SK-N-SH (cell line): ENCODE results near the gene CATSPERD. TPM values are rescaled to one million over a fixed set of nuclear protein-coding genes. Genes with fewer than 3 reads are reported as not detected.

ENCODE experiments used
- CTCF ChIA-PET: fragments of 300-600, 350-600 bp; formaldehyde crosslinking; extraction: SDS; loops from one replicate; lab custom pipeline; 2021; lab: Yijun Ruan, JAX
- POLR2A ChIA-PET: fragments of 350-600 bp; sonication (Branson Sonifier 250); formaldehyde crosslinking; extraction: SDS; loops from one replicate; lab custom pipeline; 2020; ENCODE audit warnings: antibody characterized with exemption, inconsistent platforms; lab: Yijun Ruan, JAX
- DNase-seq: peaks from one replicate; pipeline ENCODE4 v3.0.0; 2012
- H2AFZ ChIP-seq: fragments of 200-600 bp; sonication (generic); 2 replicates; pipeline ENCODE4 v1.8.1; 2016; ENCODE audit warnings: antibody characterized with exemption, mild to moderate bottlenecking, low read depth
- H3F3A ChIP-seq: fragments of 200-600 bp; sonication (generic); replicated peaks from 2 replicates; pipeline ENCODE3; 2016; ENCODE audit warnings: antibody characterized with exemption, mild to moderate bottlenecking; ENCODE audit not compliant: insufficient read depth
- H3K27ac ChIP-seq, 2 experiments: fragments of 200-500 bp in 1 of 2; fragments of 200-600 bp in 1 of 2; sonication (Bioruptor generic) in 1 of 2; sonication (generic), shearing (Covaris generic) in 1 of 2; 2 replicates each; pipeline versions ENCODE4 v1.5.1 to v1.6.1; 2014 to 2016; ENCODE audit warnings: low read depth in 2 of 2, inconsistent platforms in 1 of 2, low read length in 1 of 2, mild to moderate bottlenecking in 1 of 2, mixed read lengths in 1 of 2
- H3K27me3 ChIP-seq: fragments of 200-600 bp; sonication (generic), shearing (Covaris generic); 2 replicates; pipeline ENCODE4 v1.6.1; 2016; ENCODE audit warnings: mixed run types; ENCODE audit not compliant: insufficient read depth
- H3K36me3 ChIP-seq, 2 experiments: fragments of 200-500 bp in 1 of 2; fragments of 200-600 bp in 1 of 2; sonication (Bioruptor generic) in 1 of 2; sonication (generic) in 1 of 2; replicated peaks in 1 of 2; 2 replicates each; pipeline versions ENCODE3 to v1.5.1; 2014 to 2016; ENCODE audit warnings: low read length in 1 of 2, mild to moderate bottlenecking in 1 of 2; ENCODE audit not compliant: insufficient read depth in 2 of 2, control insufficient read depth in 1 of 2
- H3K4me1 ChIP-seq, 2 experiments: fragments of 200-500 bp in 1 of 2; fragments of 200-600 bp in 1 of 2; sonication (Bioruptor generic) in 1 of 2; sonication (generic), shearing (Covaris generic) in 1 of 2; 2 replicates each; pipeline versions ENCODE4 v1.5.1 to v1.6.1; 2014 to 2016; ENCODE audit warnings: low read depth in 1 of 2, low read length in 1 of 2, mixed run types in 1 of 2; ENCODE audit not compliant: insufficient read depth in 2 of 2, control insufficient read depth in 1 of 2
- H3K4me2 ChIP-seq: fragments of 200-600 bp; sonication (generic), shearing (Covaris generic); 2 replicates; pipeline ENCODE4 v1.6.1; 2017; ENCODE audit warnings: mixed run types
- H3K4me3 ChIP-seq, 2 experiments: fragments of 200-500 bp in 1 of 2; fragments of 200-600 bp in 1 of 2; sonication (Bioruptor generic) in 1 of 2; sonication (generic), shearing (Covaris generic) in 1 of 2; 2 replicates each; pipeline versions ENCODE4 v1.5.1 to v1.8.1; 2014 to 2016; ENCODE audit warnings: low read depth in 2 of 2, inconsistent platforms in 1 of 2, low read length in 1 of 2, mild to moderate bottlenecking in 1 of 2, mixed read lengths in 1 of 2, moderate library complexity in 1 of 2
- H3K79me2 ChIP-seq: fragments of 200-600 bp; sonication (generic); 2 replicates; pipeline ENCODE4 v1.8.1; 2017; ENCODE audit warnings: mild to moderate bottlenecking; ENCODE audit not compliant: insufficient read depth
- H3K9ac ChIP-seq: fragments of 200-600 bp; sonication (generic); 2 replicates; pipeline ENCODE4 v1.6.1; 2017; ENCODE audit warnings: mixed run types
- H3K9me2 ChIP-seq: fragments of 200-600 bp; sonication (generic); 2 replicates; pipeline ENCODE4 v1.6.1; 2017; ENCODE audit warnings: mixed run types
- H3K9me3 ChIP-seq: fragments of 200-600 bp; sonication (generic); 2 replicates; pipeline ENCODE4 v1.6.1; 2017; ENCODE audit warnings: mixed run types, mild to moderate bottlenecking, moderate library complexity
- H4K20me1 ChIP-seq: fragments of 200-600 bp; sonication (generic); 2 replicates; pipeline ENCODE4 v1.6.1; 2017; ENCODE audit warnings: mild to moderate bottlenecking, mixed run types; ENCODE audit not compliant: insufficient read depth
- CHD2 ChIP-seq: fragments of 150-350 bp; IDR thresholded peaks from 2 replicates; pipeline ENCODE4 v1.6.1; 2018; ENCODE audit warnings: low read length; ENCODE audit not compliant: partially characterized antibody
- EZH2phosphoT487 ChIP-seq: fragments of 200-600 bp; sonication (generic); IDR thresholded peaks from 2 replicates; pipeline ENCODE4 v1.6.1; 2017; ENCODE audit warnings: low read depth, mixed run types, mild to moderate bottlenecking, antibody characterized with exemption, moderate library complexity, borderline replicate concordance
- FOXJ3 ChIP-seq: sonication (generic); formaldehyde crosslinking; IDR thresholded peaks from 2 replicates; pipeline ENCODE4 v1.5.1; 2020; ENCODE audit warnings: mild to moderate bottlenecking, missing genetic modification reagents
- FOXM1 ChIP-seq: IDR thresholded peaks from 2 replicates; pipeline ENCODE4 v1.4.0; 2012; ENCODE audit warnings: low read depth, mild to moderate bottlenecking
- GATA2 ChIP-seq: sonication (generic); formaldehyde crosslinking; IDR thresholded peaks from 2 replicates; pipeline ENCODE4 v1.5.0; 2020; ENCODE audit warnings: mild to moderate bottlenecking, missing genetic modification reagents
- MEF2A ChIP-seq: IDR thresholded peaks from 2 replicates; pipeline ENCODE4 v1.4.0; 2012; ENCODE audit warnings: low read depth, borderline replicate concordance
- MXI1 ChIP-seq: IDR thresholded peaks from 2 replicates; pipeline ENCODE4 v1.6.1; 2012; ENCODE audit warnings: mild to moderate bottlenecking, low read depth, low read length, improper control_type of control experiment
- NFIC ChIP-seq: IDR thresholded peaks from 2 replicates; pipeline ENCODE4 v1.4.0; 2012; ENCODE audit warnings: borderline replicate concordance
- RAD21 ChIP-seq: IDR thresholded peaks from 2 replicates; pipeline ENCODE4 v1.6.1; 2012; ENCODE audit warnings: mild to moderate bottlenecking, low read length
- REST ChIP-seq: IDR thresholded peaks from 2 replicates; pipeline ENCODE4 v1.6.1; 2012; ENCODE audit warnings: mild to moderate bottlenecking, low read depth, low read length, moderate library complexity
- RFX5 ChIP-seq: IDR thresholded peaks from 2 replicates; pipeline ENCODE4 v1.6.1; 2012; ENCODE audit warnings: mild to moderate bottlenecking, improper control_type of control experiment, low read length
- SIN3A ChIP-seq: IDR thresholded peaks from 2 replicates; pipeline ENCODE4 v1.6.1; 2012; ENCODE audit warnings: low read depth, mild to moderate bottlenecking, low read length, moderate library complexity, borderline replicate concordance
- SMC3 ChIP-seq: IDR thresholded peaks from 2 replicates; pipeline ENCODE4 v1.6.1; 2012; ENCODE audit warnings: low read depth, low read length, improper control_type of control experiment
- TAF1 ChIP-seq: IDR thresholded peaks from 2 replicates; pipeline ENCODE4 v1.6.1; 2012; ENCODE audit warnings: low read depth, mild to moderate bottlenecking, low read length, moderate library complexity, borderline replicate concordance
- TEAD4 ChIP-seq: IDR thresholded peaks from 2 replicates; pipeline ENCODE4 v1.4.0; 2012; ENCODE audit warnings: mild to moderate bottlenecking, borderline replicate concordance; ENCODE audit not compliant: insufficient read depth
- ZBTB33 ChIP-seq: IDR thresholded peaks from 2 replicates; pipeline ENCODE4 v1.4.0; 2012; ENCODE audit warnings: low read depth, borderline replicate concordance
- WGBS: methylation state at CpG from one replicate; pipeline ENCODE4 v1.1.6; 2017; ENCODE audit warnings: low lambda C conversion rate; 5-methylcytosine and 5-hydroxymethylcytosine counted together
- polyA plus RNA-seq, 3 experiments: library from polyadenylated mRNA; depleted of rRNA; stranded (reverse); fragments of >200 nt; gene quantifications; 2 replicates each; pipeline ENCODE4 v1.2.3, GENCODE V29; 2012
- TF ChIP-seq, protein P1 (sequence below): IDR thresholded peaks from 2 replicates; pipeline ENCODE4; 2012

CATSPERD gene
- polyA plus RNA-seq, 1 of the 3 experiments (the other 2 are of a cell fraction): not detected

DNA sequence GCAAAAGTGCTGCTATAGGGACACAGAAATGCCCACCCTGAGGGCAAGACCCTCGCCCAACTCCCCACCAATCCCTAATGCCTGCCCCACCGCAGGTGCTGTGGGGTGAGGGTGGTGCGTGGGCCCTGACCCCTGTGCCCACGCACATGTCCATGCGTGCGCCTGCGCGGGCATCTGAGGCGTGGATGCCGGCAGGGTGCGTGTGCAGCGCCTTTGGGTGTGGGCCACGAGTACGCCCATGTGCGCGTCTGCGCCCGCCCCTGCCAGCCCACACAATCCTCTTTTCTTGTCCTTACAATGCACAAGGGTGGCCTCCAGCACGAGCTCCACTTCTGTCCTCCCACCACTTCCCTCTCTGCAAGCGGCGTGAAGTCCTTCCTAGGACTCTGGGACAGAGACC, 104.7 kb downstream of the CATSPERD start:
- H3K9me3 ChIP-seq: no peaks in the 10 kb centered on the region
- no peak overlapping the region for H3K9ac ChIP-seq
- H2AFZ ChIP-seq: no peak overlapping the region
- no peak overlapping the region for H3K4me3 ChIP-seq
- no peaks in the 10 kb centered on the region for H4K20me1 ChIP-seq
- H3F3A ChIP-seq: no peaks in the 10 kb centered on the region
- DNase-seq: no peak
- POLR2A ChIA-PET: no interaction called here
- H3K27ac ChIP-seq: no peak overlapping the region
- no peak overlapping the region for H3K4me2 ChIP-seq
- H3K36me3 ChIP-seq: no peaks in the 10 kb centered on the region
- peaks cover 0 to 28% of the 10 kb centered on the region in 2 experiments; a peak in 1 of 4 replicates for H3K4me1 ChIP-seq
- CTCF ChIA-PET: interaction anchor here (0.9 to 5.8 kb wide), 4 partner anchors 19 to 197 kb away, joined by 3 to 51 read pairs (median 4); partner anchors contain the start of gene NRTN
- TF ChIP-seq MXI1: no peak
- TF ChIP-seq FOXM1: no peak
- TF ChIP-seq, protein P1, sequence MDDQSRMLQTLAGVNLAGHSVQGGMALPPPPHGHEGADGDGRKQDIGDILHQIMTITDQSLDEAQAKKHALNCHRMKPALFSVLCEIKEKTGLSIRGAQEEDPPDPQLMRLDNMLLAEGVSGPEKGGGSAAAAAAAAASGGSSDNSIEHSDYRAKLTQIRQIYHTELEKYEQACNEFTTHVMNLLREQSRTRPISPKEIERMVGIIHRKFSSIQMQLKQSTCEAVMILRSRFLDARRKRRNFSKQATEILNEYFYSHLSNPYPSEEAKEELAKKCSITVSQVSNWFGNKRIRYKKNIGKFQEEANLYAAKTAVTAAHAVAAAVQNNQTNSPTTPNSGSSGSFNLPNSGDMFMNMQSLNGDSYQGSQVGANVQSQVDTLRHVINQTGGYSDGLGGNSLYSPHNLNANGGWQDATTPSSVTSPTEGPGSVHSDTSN: no peak
- no peak for TF ChIP-seq EZH2phosphoT487
- no peak for TF ChIP-seq CHD2
- no peak for TF ChIP-seq SIN3A
- no peak for TF ChIP-seq FOXJ3
- TF ChIP-seq REST: no peak
- no peak for TF ChIP-seq RFX5
- no peak for TF ChIP-seq RAD21
- TF ChIP-seq, all 33 proteins: peak for 0
- H3K27me3 ChIP-seq: no peaks in the 10 kb centered on the region; the same call in 1 of the 2 replicates
- H3K9me2 ChIP-seq: no peaks in the 10 kb centered on the region
- 90% methylated on average over 16 of the region's 21 CpGs for WGBS
- H3K79me2 ChIP-seq: no peaks in the 10 kb centered on the region

GRCh38 chr19:5826531-5827341, 106.3 kb downstream of the CATSPERD start:
- Histone ChIP-seq H3F3A (no peaks in the 10 kb centered on the region), H3K9me2 (no peaks in the 10 kb centered on the region), H3K27ac (no peak overlapping the region), H3K27me3 (no peaks in the 10 kb centered on the region), H3K36me3 (no peaks in the 10 kb centered on the region), H4K20me1 (no peaks in the 10 kb centered on the region), H3K4me2 (peak overlapping the region; percentile 54), H2AFZ (peak overlapping the region; percentile 81; the same call in 1 of the 2 replicates), H3K9ac (peak overlapping the region; percentile 43; the same call in 1 of the 2 replicates), H3K79me2 (no peaks in the 10 kb centered on the region), H3K4me1 (peaks cover 0 to 28% of the 10 kb centered on the region in 2 experiments; a peak in 1 of 4 replicates), H3K9me3 (no peaks in the 10 kb centered on the region), H3K4me3 (peak overlapping the region; percentile 38 to 67; a peak in 3 of 4 replicates)
- peak; percentile 83 for DNase-seq
- 8% methylated on average over 14 of the region's 24 CpGs for WGBS
- ChIA-PET POLR2A (interaction anchor here (1.3 to 2.8 kb wide), 2 partner anchors 23 to 32 kb away, joined by 3 to 15 read pairs; partner anchors contain the start of gene NRTN), CTCF (interaction anchor here (0.6 to 5.8 kb wide), 7 partner anchors 13 to 196 kb away, joined by 3 to 51 read pairs (median 8); partner anchors contain the start of genes FUT6 and NRTN)
- peak; percentile 34 for TF ChIP-seq RAD21
- TF ChIP-seq NFIC: peak; percentile 66
- TF ChIP-seq, protein P1: peak; percentile 88
- TF ChIP-seq TAF1: no peak
- no peak for TF ChIP-seq SIN3A
- no peak for TF ChIP-seq ZBTB33
- peak; percentile 25 for TF ChIP-seq CHD2
- TF ChIP-seq TEAD4: no peak
- TF ChIP-seq MEF2A: no peak
- TF ChIP-seq RFX5: no peak
- no peak for TF ChIP-seq GATA2
- TF ChIP-seq SMC3: no peak
